Parathyroid adenoma (tissue), 2 donors: ENCODE data around the gene EEFSEC.
A peak's percentile ranks its signal among the peaks of the same experiment; 100 is the strongest.

Experiments used
- H2AFZ ChIP-seq: fragments of 300-600 bp; sonication (generic); one replicate; pipeline ENCODE4 v1.7.0; 2017; ENCODE audit warnings: antibody characterized with exemption, mild to moderate bottlenecking
- H3K27ac ChIP-seq: fragments of 300-600 bp; sonication (generic); one replicate; pipeline ENCODE4 v1.7.0; 2017
- H3K27me3 ChIP-seq: fragments of 300-600 bp; sonication (generic); one replicate; pipeline ENCODE4 v1.7.0; 2017; ENCODE audit warnings: low read length; ENCODE audit not compliant: control insufficient read depth, insufficient read depth
- H3K36me3 ChIP-seq: fragments of 300-600 bp; sonication (generic); one replicate; pipeline ENCODE4 v1.7.0; 2017; ENCODE audit warnings: low read length; ENCODE audit not compliant: control insufficient read depth, insufficient read depth
- H3K4me1 ChIP-seq: fragments of 300-600 bp; sonication (generic); one replicate; pipeline ENCODE4 v1.7.0; 2017; ENCODE audit warnings: control low read depth
- H3K4me2 ChIP-seq: fragments of 300-600 bp; sonication (generic); one replicate; pipeline ENCODE4 v1.7.0; 2017; ENCODE audit warnings: low read length
- H3K4me3 ChIP-seq: fragments of 300-600 bp; sonication (generic); one replicate; pipeline ENCODE4 v1.7.0; 2017; ENCODE audit warnings: low read depth, low read length
- H3K79me2 ChIP-seq: fragments of 300-600 bp; sonication (generic); one replicate; pipeline ENCODE4 v1.7.0; 2017; ENCODE audit warnings: control low read depth
- H3K9ac ChIP-seq: fragments of 300-600 bp; sonication (generic); one replicate; pipeline ENCODE4 v1.7.0; 2017; ENCODE audit warnings: mild to moderate bottlenecking
- H3K9me3 ChIP-seq: fragments of 300-600 bp; sonication (generic); one replicate; pipeline ENCODE4 v1.7.0; 2017; ENCODE audit warnings: low read length; ENCODE audit not compliant: control insufficient read depth
- TF ChIP-seq, protein P1 (sequence below): fragments of 300-600 bp; sonication (generic); IDR thresholded peaks from one replicate; pipeline ENCODE4 v1.7.0; 2017; ENCODE audit warnings: antibody characterized with exemption, mild to moderate bottlenecking
- donor health status: primary hyperparathyroidism.

Gene EEFSEC

DNA sequence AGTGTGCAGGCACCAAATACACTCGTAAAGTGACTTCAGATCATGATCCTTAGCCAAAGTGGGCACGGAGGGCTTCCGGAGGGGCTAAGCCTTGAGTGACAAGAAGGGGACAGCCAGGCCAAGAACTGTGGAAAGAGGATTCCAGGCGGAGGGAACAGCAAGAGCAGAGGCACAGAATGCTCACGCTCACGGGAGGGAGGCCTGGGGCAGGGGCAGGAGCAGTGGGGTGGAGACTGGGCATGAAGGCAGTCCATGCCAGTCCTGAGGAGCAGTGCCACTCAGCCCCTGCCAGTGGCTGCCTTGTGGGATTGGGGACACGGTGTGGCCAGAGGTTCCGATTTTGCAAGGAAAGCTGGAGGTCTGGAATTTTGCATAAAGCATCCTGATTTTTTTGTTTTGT, 277.4 kb downstream of the EEFSEC start:
- Histone ChIP-seq H3K9ac (no peak overlapping the region), H3K9me3 (no peaks in the 10 kb centered on the region), H2AFZ (no peak overlapping the region), H3K27ac (no peak overlapping the region), H3K36me3 (no peaks in the 10 kb centered on the region), H3K4me3 (no peak overlapping the region), H3K79me2 (no peaks in the 10 kb centered on the region), H3K4me2 (no peak overlapping the region), H3K27me3 (no peaks in the 10 kb centered on the region), H3K4me1 (peaks cover 21% of the 10 kb centered on the region)
- TF ChIP-seq, protein P1, sequence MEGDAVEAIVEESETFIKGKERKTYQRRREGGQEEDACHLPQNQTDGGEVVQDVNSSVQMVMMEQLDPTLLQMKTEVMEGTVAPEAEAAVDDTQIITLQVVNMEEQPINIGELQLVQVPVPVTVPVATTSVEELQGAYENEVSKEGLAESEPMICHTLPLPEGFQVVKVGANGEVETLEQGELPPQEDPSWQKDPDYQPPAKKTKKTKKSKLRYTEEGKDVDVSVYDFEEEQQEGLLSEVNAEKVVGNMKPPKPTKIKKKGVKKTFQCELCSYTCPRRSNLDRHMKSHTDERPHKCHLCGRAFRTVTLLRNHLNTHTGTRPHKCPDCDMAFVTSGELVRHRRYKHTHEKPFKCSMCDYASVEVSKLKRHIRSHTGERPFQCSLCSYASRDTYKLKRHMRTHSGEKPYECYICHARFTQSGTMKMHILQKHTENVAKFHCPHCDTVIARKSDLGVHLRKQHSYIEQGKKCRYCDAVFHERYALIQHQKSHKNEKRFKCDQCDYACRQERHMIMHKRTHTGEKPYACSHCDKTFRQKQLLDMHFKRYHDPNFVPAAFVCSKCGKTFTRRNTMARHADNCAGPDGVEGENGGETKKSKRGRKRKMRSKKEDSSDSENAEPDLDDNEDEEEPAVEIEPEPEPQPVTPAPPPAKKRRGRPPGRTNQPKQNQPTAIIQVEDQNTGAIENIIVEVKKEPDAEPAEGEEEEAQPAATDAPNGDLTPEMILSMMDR, result no peak

- Histone ChIP-seq H3K4me3 (peak overlapping the region; percentile 60), H3K4me1 (peaks cover 28% of the 10 kb centered on the region), H3K27ac (peak overlapping the region; percentile 48), H2AFZ (peak overlapping the region; percentile 93), H3K36me3 (no peaks in the 10 kb centered on the region), H3K27me3 (no peaks in the 10 kb centered on the region), H3K9me3 (no peaks in the 10 kb centered on the region), H3K9ac (no peak overlapping the region), H3K4me2 (peak overlapping the region; percentile 76), H3K79me2 (no peaks in the 10 kb centered on the region)
- TF ChIP-seq, protein P1, result no peak
Measured at GRCh38 chr3:128431803-128432300, 278.6 kb downstream of the EEFSEC start.

DNA sequence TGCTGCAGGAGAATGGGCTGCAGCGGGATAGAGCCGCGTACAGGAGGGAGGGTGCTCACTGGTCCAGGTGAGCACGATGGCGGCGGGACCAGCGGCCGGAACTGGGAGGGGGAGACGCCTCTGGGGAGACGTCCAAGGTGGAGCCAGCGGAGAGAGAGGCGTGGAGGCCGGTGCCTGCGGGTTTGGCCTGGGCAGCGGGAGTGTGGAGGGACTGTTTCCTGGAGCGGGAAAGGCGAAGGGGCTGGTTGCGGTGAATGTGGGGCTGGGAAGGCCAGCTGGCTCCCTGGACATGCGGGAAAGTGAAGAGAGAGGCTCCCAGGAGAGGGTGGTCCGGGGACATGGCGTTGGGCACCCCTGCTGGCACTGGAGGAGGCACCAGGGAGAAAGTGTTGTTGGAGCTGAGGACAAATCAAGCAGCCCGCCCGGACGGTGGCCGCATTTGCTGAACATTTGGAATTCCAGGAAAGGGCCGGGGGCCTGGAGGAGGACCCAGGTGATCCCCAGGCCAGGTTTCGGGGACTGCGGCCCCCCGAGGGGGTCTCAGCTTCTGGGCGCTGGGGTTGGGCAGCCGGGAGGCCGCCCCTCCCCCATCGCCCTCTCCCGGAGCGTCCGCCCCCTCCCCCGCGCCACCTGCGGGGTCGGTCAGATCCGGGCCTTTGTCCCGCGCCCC, 279.2 kb downstream of the EEFSEC start:
- no peaks in the 10 kb centered on the region for H3K79me2 ChIP-seq
- peak overlapping the region; percentile 60 for H3K4me3 ChIP-seq
- H3K27me3 ChIP-seq, result no peaks in the 10 kb centered on the region
- peak overlapping the region; percentile 93 for H2AFZ ChIP-seq
- H3K4me2 ChIP-seq, result peak overlapping the region; percentile 76
- peak overlapping the region; percentile 8 for H3K9ac ChIP-seq
- no peaks in the 10 kb centered on the region for H3K9me3 ChIP-seq
- H3K27ac ChIP-seq, result peak overlapping the region; percentile 48
- H3K4me1 ChIP-seq, result peaks cover 26% of the 10 kb centered on the region
- TF ChIP-seq, protein P1, result no peak
- no peaks in the 10 kb centered on the region for H3K36me3 ChIP-seq

DNA sequence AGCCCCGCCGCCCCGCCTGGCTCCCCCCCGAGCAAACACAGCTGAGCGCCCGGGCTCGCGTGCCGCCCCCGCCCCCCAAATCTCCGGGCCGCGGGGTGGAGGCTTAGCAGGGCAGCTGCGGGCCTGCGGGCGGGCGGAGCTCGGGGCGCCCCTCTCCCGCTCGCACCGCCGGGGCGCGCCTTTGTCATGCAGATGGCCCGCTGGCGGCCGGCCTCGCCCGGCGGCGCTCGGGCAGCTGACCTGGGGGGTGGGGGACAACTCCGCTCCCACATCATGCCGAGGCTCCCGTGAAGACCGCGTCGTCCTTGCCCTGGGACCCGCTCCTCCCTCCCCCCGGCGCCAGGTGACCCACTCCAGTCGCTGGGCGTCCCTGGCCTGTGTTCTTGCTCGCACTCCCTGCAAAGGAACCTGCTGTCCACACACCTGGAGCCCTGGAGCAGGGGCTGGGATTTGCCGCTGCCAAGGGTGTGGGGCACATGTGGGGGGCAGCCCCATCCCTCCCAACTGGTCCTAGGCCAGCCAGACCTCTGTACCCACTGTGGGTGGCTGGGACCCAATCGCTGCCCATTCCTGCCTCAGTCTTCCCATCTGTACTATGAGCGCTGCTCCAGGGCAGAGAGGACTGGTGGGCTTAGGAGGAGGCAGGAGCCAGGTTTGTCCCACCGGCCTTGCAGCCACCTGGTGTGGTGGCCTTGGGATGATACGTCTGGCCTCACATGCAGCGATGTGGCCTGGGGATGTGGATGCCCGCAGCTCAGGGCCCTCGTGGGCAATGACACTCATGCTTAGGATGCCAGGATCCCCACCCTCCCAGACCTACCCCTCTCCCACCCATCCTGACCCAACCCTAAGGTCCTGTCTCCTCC, 279.9 kb downstream of the EEFSEC start:
- Histone ChIP-seq H3K4me1 (peaks cover 21% of the 10 kb centered on the region), H3K9ac (no peak overlapping the region), H3K9me3 (no peaks in the 10 kb centered on the region), H3K79me2 (no peaks in the 10 kb centered on the region), H3K36me3 (no peaks in the 10 kb centered on the region), H3K27me3 (no peaks in the 10 kb centered on the region), H2AFZ (peak overlapping the region; percentile 93), H3K4me2 (peak overlapping the region; percentile 76), H3K27ac (no peak overlapping the region), H3K4me3 (peak overlapping the region; percentile 60)
- TF ChIP-seq, protein P1, result no peak
